22Rv1 (cell line): ENCODE data around the gene RELL1.

ENCODE experiments used
- ZFX ChIP-seq: fragments of 450-650 bp; IDR thresholded peaks from 2 replicates; pipeline ENCODE4 v1.6.1; 2017; ENCODE audit warnings: antibody characterized with exemption, borderline replicate concordance
- TF ChIP-seq, protein P1 (sequence below): fragments of 450-650 bp; IDR thresholded peaks from 2 replicates; pipeline ENCODE4 v1.5.1; 2017; ENCODE audit warnings: mild to moderate bottlenecking

DNA sequence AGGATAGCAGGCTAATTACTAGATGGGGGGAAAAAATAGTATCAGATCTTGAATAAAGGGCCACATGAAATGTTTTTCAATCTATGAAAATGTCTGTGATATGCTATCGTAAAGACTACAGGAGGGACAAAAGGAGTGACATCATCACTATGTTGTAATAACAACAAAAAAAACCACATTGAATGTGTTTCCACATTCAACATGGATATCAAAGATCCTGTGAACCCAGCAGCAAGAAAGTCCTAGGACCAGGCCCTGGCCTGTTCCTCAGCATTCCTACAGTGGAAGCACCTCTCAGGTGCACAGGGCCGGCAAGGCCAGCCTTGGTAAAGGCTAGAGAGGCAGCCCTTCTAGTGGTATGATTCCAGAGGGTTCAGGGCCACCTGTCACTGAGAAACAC is 118.3 kb downstream of the RELL1 start:
- TF ChIP-seq, protein P1, sequence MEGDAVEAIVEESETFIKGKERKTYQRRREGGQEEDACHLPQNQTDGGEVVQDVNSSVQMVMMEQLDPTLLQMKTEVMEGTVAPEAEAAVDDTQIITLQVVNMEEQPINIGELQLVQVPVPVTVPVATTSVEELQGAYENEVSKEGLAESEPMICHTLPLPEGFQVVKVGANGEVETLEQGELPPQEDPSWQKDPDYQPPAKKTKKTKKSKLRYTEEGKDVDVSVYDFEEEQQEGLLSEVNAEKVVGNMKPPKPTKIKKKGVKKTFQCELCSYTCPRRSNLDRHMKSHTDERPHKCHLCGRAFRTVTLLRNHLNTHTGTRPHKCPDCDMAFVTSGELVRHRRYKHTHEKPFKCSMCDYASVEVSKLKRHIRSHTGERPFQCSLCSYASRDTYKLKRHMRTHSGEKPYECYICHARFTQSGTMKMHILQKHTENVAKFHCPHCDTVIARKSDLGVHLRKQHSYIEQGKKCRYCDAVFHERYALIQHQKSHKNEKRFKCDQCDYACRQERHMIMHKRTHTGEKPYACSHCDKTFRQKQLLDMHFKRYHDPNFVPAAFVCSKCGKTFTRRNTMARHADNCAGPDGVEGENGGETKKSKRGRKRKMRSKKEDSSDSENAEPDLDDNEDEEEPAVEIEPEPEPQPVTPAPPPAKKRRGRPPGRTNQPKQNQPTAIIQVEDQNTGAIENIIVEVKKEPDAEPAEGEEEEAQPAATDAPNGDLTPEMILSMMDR = no peak
- no peak for TF ChIP-seq ZFX
